SK-N-SH treated with all-trans-retinoic acid at 6 μM for 48 hours (cell line): ENCODE results near the gene TTC39C.

Experiments
- ATAC-seq: fragments of 200-7000 bp; cut with Tn5 transposase; 3 replicates; pipeline ENCODE4 v1.9.1; 2020; ENCODE audit warnings: mild to moderate bottlenecking, moderate library complexity
- ARNTL ChIP-seq: fragments of 450-650 bp; formaldehyde crosslinking; IDR thresholded peaks from 2 replicates; pipeline ENCODE4 v1.5.0; 2020; ENCODE audit warnings: low read depth, mild to moderate bottlenecking, moderate library complexity, borderline replicate concordance
- BACH2 ChIP-seq: fragments of 250-450 bp; sonication (Bioruptor Pico); IDR thresholded peaks from 2 replicates; pipeline ENCODE4 v1.9.0; 2021; ENCODE audit warnings: mild to moderate bottlenecking, borderline replicate concordance
- CSDC2 ChIP-seq: fragments of 250-450 bp; sonication (Bioruptor Pico); IDR thresholded peaks from 2 replicates; pipeline ENCODE4 v1.5.0; 2020; ENCODE audit warnings: mild to moderate bottlenecking, moderate library complexity
- GLIS3 ChIP-seq: fragments of 250-450 bp; sonication (Bioruptor Pico); IDR thresholded peaks from 2 replicates; pipeline ENCODE4 v1.5.0; 2020; ENCODE audit warnings: mild to moderate bottlenecking, moderate library complexity
- ISL1 ChIP-seq: fragments of 250-450 bp; sonication (Bioruptor Pico); IDR thresholded peaks from 2 replicates; pipeline ENCODE4 v2.1.2; 2022; ENCODE audit warnings: mild to moderate bottlenecking, moderate library complexity
- OSR1 ChIP-seq: fragments of 250-450 bp; sonication (Bioruptor Pico); IDR thresholded peaks from 2 replicates; pipeline ENCODE4 v1.8.0; 2022; ENCODE audit warnings: moderate library complexity, mild to moderate bottlenecking, inconsistent platforms
- PPARA ChIP-seq: fragments of 250-450 bp; sonication (Bioruptor Pico); IDR thresholded peaks from 2 replicates; pipeline ENCODE4 v1.5.0; 2020; ENCODE audit warnings: mild to moderate bottlenecking, borderline replicate concordance
- RARB ChIP-seq: fragments of 250-450 bp; sonication (Bioruptor Pico); IDR thresholded peaks from 2 replicates; pipeline ENCODE4 v1.8.0; 2021; ENCODE audit warnings: mild to moderate bottlenecking, moderate library complexity
- SNAI2 ChIP-seq: fragments of 250-450 bp; sonication (Bioruptor Pico); IDR thresholded peaks from 2 replicates; pipeline ENCODE4 v1.5.0; 2020; ENCODE audit warnings: mild to moderate bottlenecking, moderate library complexity
- TCF4 ChIP-seq: fragments of 250-450 bp; sonication (Bioruptor Pico); IDR thresholded peaks from 2 replicates; pipeline ENCODE4 v1.8.0; 2021; ENCODE audit warnings: mild to moderate bottlenecking, moderate library complexity, borderline replicate concordance
- TOX ChIP-seq: fragments of 250-450 bp; sonication (Bioruptor Pico); IDR thresholded peaks from 2 replicates; pipeline ENCODE4 v1.8.0; 2021; ENCODE audit warnings: mild to moderate bottlenecking, moderate library complexity, borderline replicate concordance
- ZC3H10 ChIP-seq: fragments of 250-450 bp; sonication (Bioruptor Pico); IDR thresholded peaks from 2 replicates; pipeline ENCODE4 v1.5.1; 2021; ENCODE audit warnings: mild to moderate bottlenecking, moderate library complexity
- ZFP3 ChIP-seq: fragments of 250-450 bp; sonication (Bioruptor Pico); IDR thresholded peaks from 2 replicates; pipeline ENCODE4 v1.5.0; 2020; ENCODE audit warnings: mild to moderate bottlenecking, moderate library complexity
- ZFP30 ChIP-seq: fragments of 450-650 bp; formaldehyde crosslinking; IDR thresholded peaks from 2 replicates; pipeline ENCODE4 v1.5.0; 2022; ENCODE audit warnings: mild to moderate bottlenecking, moderate library complexity
- ZNF565 ChIP-seq: fragments of 450-650 bp; formaldehyde crosslinking; conservative IDR thresholded peaks from 2 replicates; pipeline ENCODE4 v1.5.0; 2020; ENCODE audit warnings: low read depth, mild to moderate bottlenecking, moderate library complexity
- ZNF70 ChIP-seq: fragments of 450-650 bp; formaldehyde crosslinking; IDR thresholded peaks from 2 replicates; pipeline ENCODE4 v1.5.0; 2020; ENCODE audit warnings: mild to moderate bottlenecking, moderate library complexity
- TF ChIP-seq, protein P1 (sequence below): fragments of 250-450 bp; sonication (Bioruptor Pico); IDR thresholded peaks from 2 replicates; pipeline ENCODE4 v1.8.0; 2020; ENCODE audit warnings: mild to moderate bottlenecking, moderate library complexity, borderline replicate concordance
- TF ChIP-seq, protein P2 (sequence below): fragments of 250-450 bp; sonication (Bioruptor Pico); IDR thresholded peaks from 2 replicates; pipeline ENCODE4 v1.5.0; 2020; ENCODE audit warnings: mild to moderate bottlenecking, moderate library complexity
- TF ChIP-seq, protein P3 (sequence below): fragments of 250-450 bp; sonication (Bioruptor Pico); IDR thresholded peaks from 2 replicates; pipeline ENCODE4 v1.5.1; 2021; ENCODE audit warnings: mild to moderate bottlenecking, moderate library complexity
- TF ChIP-seq, protein P4 (sequence below): fragments of 250-450 bp; sonication (Bioruptor Pico); IDR thresholded peaks from 2 replicates; pipeline ENCODE4 v1.8.0; 2021; ENCODE audit warnings: low read depth, mild to moderate bottlenecking, moderate library complexity, borderline replicate concordance
- TF ChIP-seq, protein P5 (sequence below): fragments of 250-450 bp; sonication (Bioruptor Pico); IDR thresholded peaks from 2 replicates; pipeline ENCODE4 v1.5.1; 2020; ENCODE audit warnings: low read depth, mild to moderate bottlenecking, moderate library complexity

Gene TTC39C

DNA sequence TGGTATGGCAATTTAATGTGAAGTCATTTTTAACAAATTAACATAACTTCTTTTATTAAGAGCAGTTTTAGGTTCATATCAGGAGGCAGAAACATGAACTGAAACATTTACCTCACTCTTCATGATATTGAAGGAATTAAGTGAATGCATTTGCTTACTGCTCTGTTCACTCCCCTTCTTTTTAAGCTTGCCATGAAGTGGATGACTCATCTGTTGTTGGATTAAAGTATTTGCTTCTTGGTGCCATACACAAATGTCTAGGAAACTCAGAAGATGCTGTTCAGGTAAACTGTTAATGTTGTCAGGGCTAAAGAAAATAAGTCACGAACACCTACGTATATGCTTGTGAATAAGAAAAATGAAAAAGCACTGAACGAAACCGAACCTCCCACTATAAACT, 114.1 kb downstream of the TTC39C start:
- ATAC-seq, result no peak
- TF ChIP-seq ZFP30 (CRISPR knock-in tag) (no peak), OSR1 (CRISPR knock-in tag) (no peak), RARB (CRISPR knock-in tag) (no peak), GLIS3 (no peak), ZFP3 (CRISPR knock-in tag) (no peak), ZC3H10 (CRISPR knock-in tag) (no peak), ISL1 (no peak), TCF4 (CRISPR knock-in tag) (no peak)

DNA sequence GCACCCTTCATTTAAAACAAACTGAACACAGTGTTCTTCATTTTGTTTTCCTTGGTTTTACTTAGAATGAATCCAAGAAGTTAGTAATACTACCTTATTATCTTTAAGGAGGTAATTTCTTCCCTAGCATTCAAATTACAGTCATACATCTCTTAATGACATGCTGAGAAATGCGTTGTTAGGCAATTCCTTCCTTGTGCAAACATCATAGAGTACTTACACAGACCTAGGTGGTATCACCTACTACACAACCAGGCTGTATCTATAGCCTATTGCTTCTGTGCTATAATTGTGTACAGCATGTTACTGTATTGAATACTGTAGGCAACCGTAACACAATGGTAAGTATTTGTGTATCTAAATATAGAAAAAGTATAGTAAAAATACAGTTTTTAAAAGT, 115.9 kb downstream of the TTC39C start:
- TF ChIP-seq PPARA (CRISPR knock-in tag) (no peak), ZNF565 (CRISPR knock-in tag) (no peak), TOX (CRISPR knock-in tag) (no peak), ZFP3 (CRISPR knock-in tag) (no peak), CSDC2 (CRISPR knock-in tag) (no peak), ZC3H10 (CRISPR knock-in tag) (no peak), TCF4 (CRISPR knock-in tag) (no peak), ARNTL (CRISPR knock-in tag) (no peak), ISL1 (no peak), BACH2 (CRISPR knock-in tag) (no peak), SNAI2 (no peak), RARB (CRISPR knock-in tag) (no peak), GLIS3 (no peak)
- TF ChIP-seq, protein P1, sequence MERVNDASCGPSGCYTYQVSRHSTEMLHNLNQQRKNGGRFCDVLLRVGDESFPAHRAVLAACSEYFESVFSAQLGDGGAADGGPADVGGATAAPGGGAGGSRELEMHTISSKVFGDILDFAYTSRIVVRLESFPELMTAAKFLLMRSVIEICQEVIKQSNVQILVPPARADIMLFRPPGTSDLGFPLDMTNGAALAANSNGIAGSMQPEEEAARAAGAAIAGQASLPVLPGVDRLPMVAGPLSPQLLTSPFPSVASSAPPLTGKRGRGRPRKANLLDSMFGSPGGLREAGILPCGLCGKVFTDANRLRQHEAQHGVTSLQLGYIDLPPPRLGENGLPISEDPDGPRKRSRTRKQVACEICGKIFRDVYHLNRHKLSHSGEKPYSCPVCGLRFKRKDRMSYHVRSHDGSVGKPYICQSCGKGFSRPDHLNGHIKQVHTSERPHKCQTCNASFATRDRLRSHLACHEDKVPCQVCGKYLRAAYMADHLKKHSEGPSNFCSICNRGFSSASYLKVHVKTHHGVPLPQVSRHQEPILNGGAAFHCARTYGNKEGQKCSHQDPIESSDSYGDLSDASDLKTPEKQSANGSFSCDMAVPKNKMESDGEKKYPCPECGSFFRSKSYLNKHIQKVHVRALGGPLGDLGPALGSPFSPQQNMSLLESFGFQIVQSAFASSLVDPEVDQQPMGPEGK (CRISPR knock-in tag), result no peak
- TF ChIP-seq, protein P2, sequence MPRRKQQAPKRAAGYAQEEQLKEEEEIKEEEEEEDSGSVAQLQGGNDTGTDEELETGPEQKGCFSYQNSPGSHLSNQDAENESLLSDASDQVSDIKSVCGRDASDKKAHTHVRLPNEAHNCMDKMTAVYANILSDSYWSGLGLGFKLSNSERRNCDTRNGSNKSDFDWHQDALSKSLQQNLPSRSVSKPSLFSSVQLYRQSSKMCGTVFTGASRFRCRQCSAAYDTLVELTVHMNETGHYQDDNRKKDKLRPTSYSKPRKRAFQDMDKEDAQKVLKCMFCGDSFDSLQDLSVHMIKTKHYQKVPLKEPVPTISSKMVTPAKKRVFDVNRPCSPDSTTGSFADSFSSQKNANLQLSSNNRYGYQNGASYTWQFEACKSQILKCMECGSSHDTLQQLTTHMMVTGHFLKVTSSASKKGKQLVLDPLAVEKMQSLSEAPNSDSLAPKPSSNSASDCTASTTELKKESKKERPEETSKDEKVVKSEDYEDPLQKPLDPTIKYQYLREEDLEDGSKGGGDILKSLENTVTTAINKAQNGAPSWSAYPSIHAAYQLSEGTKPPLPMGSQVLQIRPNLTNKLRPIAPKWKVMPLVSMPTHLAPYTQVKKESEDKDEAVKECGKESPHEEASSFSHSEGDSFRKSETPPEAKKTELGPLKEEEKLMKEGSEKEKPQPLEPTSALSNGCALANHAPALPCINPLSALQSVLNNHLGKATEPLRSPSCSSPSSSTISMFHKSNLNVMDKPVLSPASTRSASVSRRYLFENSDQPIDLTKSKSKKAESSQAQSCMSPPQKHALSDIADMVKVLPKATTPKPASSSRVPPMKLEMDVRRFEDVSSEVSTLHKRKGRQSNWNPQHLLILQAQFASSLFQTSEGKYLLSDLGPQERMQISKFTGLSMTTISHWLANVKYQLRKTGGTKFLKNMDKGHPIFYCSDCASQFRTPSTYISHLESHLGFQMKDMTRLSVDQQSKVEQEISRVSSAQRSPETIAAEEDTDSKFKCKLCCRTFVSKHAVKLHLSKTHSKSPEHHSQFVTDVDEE (CRISPR knock-in tag), result no peak
- TF ChIP-seq, protein P3, sequence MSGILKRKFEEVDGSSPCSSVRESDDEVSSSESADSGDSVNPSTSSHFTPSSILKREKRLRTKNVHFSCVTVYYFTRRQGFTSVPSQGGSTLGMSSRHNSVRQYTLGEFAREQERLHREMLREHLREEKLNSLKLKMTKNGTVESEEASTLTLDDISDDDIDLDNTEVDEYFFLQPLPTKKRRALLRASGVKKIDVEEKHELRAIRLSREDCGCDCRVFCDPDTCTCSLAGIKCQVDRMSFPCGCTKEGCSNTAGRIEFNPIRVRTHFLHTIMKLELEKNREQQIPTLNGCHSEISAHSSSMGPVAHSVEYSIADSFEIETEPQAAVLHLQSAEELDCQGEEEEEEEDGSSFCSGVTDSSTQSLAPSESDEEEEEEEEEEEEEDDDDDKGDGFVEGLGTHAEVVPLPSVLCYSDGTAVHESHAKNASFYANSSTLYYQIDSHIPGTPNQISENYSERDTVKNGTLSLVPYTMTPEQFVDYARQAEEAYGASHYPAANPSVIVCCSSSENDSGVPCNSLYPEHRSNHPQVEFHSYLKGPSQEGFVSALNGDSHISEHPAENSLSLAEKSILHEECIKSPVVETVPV (CRISPR knock-in tag), result no peak
- TF ChIP-seq, protein P4, sequence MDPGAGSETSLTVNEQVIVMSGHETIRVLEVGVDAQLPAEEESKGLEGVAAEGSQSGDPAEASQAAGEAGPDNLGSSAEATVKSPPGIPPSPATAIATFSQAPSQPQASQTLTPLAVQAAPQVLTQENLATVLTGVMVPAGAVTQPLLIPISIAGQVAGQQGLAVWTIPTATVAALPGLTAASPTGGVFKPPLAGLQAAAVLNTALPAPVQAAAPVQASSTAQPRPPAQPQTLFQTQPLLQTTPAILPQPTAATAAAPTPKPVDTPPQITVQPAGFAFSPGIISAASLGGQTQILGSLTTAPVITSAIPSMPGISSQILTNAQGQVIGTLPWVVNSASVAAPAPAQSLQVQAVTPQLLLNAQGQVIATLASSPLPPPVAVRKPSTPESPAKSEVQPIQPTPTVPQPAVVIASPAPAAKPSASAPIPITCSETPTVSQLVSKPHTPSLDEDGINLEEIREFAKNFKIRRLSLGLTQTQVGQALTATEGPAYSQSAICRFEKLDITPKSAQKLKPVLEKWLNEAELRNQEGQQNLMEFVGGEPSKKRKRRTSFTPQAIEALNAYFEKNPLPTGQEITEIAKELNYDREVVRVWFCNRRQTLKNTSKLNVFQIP (CRISPR knock-in tag), result no peak
- no peak for ATAC-seq

DNA sequence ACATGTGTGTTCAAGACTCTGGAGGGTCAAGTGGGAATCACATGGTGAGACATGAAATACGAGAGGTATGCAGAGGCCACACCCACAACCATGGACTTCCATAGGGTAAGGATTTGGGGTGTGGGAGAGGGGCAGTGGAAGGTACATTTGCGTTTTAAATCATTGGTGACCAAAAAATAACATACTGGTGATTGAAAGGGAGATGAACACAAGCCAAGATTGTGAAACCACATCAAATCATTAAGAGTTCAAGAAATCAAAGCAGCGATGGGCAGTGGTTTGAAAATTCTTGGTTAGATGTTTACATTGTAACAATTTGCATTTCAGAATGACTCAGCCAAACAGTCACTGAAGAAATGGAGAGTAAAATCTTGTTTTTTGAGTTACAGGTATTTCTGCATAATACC, 122.4 kb downstream of the TTC39C start:
- no peak for ATAC-seq
- TF ChIP-seq, protein P4 (CRISPR knock-in tag), result no peak
- TF ChIP-seq ARNTL (CRISPR knock-in tag) (no peak), ISL1 (no peak), ZFP30 (CRISPR knock-in tag) (no peak), PPARA (CRISPR knock-in tag) (no peak), ZNF70 (CRISPR knock-in tag) (no peak), TCF4 (CRISPR knock-in tag) (no peak), TOX (CRISPR knock-in tag) (no peak), ZFP3 (CRISPR knock-in tag) (no peak), SNAI2 (no peak), GLIS3 (no peak), BACH2 (CRISPR knock-in tag) (no peak)
- TF ChIP-seq, protein P2 (CRISPR knock-in tag), result no peak
- TF ChIP-seq, protein P5, sequence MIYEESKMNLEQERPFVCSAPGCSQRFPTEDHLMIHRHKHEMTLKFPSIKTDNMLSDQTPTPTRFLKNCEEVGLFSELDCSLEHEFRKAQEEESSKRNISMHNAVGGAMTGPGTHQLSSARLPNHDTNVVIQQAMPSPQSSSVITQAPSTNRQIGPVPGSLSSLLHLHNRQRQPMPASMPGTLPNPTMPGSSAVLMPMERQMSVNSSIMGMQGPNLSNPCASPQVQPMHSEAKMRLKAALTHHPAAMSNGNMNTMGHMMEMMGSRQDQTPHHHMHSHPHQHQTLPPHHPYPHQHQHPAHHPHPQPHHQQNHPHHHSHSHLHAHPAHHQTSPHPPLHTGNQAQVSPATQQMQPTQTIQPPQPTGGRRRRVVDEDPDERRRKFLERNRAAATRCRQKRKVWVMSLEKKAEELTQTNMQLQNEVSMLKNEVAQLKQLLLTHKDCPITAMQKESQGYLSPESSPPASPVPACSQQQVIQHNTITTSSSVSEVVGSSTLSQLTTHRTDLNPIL, result no peak
- TF ChIP-seq, protein P3 (CRISPR knock-in tag), result no peak
